ENCODE data around the gene TNK1.

- TF ChIP-seq CTCF (IDR thresholded peaks at IDR 0.05): no peak
- no peak for TF ChIP-seq EP300 (IDR thresholded peaks at IDR 0.05)
Measured at GRCh38 chr17:7417056-7417655, 36.3 kb downstream of the TNK1 start.
